Measurements from ENCODE around the gene PPOX. TPM values are rescaled to one million over a fixed set of nuclear protein-coding genes. Genes with fewer than 3 reads are reported as not detected.

PPOX gene
- total RNA-seq = 10 to 100 TPM; 19.5 to 48.2 (median 26.6) TPM

- H3K9me3 ChIP-seq = no peaks in the 10 kb centered on the region
- ATAC-seq (ENCODE audit: low FRiP score in 2 of 2) (peak; percentile 98), DNase-seq (peak; percentile 89 to 97)
- peak within 1 kb of the TSS; percentile 83 to 92 (median 88) for H3K27ac ChIP-seq
- TF ChIP-seq CTCF (IDR thresholded peaks at IDR 0.05) = peak in 4 of 6 experiments; percentile 32 to 43 (median 34)
- TF ChIP-seq POLR2AphosphoS5 (IDR thresholded peaks at IDR 0.05) = peak; percentile 68 to 82
- peak in 1 of 4 donors; percentile 13 for TF ChIP-seq EP300 (IDR thresholded peaks at IDR 0.05)
- peak in 3 of 4 donors; percentile 61 to 74 (median 71) for TF ChIP-seq POLR2A (IDR thresholded peaks at IDR 0.05)
- H3K4me3 ChIP-seq = peak within 1 kb of the TSS; percentile 42 to 90 (median 58)
- H3K36me3 ChIP-seq = peaks cover 3 to 42% (median 22%) of the 10 kb centered on the region in 4 donors
- no peaks in the 10 kb centered on the region for H3K27me3 ChIP-seq
- peaks cover 15 to 34% (median 24%) of the 10 kb centered on the region in 4 donors for H3K4me1 ChIP-seq
- WGBS, 2 donors = 0 to 1% methylated on average over 36 to 53 of the region's 54 CpGs
These were observed at the start of gene PPOX for GRCh38 chr1:161165742-161166668. PPOX (plus strand) TSS chr1:161166426; CDS start chr1:161166848, 422 bp downstream.

- Histone ChIP-seq H3K9me3 (no peaks in the 10 kb centered on the region), H3K36me3 (peaks cover 10 to 35% (median 32%) of the 10 kb centered on the region in 4 donors), H3K4me1 (peaks cover 39 to 80% (median 47%) of the 10 kb centered on the region in 4 donors), H3K4me3 (peak within 1 kb of the TSS; percentile 70 to 98 (median 93)), H3K27ac (peak within 1 kb of the TSS; percentile 89 to 97 (median 94)), H3K27me3 (no peaks in the 10 kb centered on the region)
- peak; percentile 90 to 97 for DNase-seq
- ATAC-seq (ENCODE audit: low FRiP score in 2 of 2) = peak; percentile 93 to 97
- peak in 1 of 4 donors; percentile 33 for TF ChIP-seq EP300 (IDR thresholded peaks at IDR 0.05)
- peak; percentile 97 to 99 for TF ChIP-seq POLR2AphosphoS5 (IDR thresholded peaks at IDR 0.05)
- TF ChIP-seq CTCF (IDR thresholded peaks at IDR 0.05) = peak in 2 of 6 experiments; percentile 21 to 23
- peak; percentile 53 to 93 (median 84) for TF ChIP-seq POLR2A (IDR thresholded peaks at IDR 0.05)
- WGBS, 2 donors = 0 to 1% methylated on average over 28 to 55 of the region's 58 CpGs
These were observed 48.3 kb upstream of the PPOX start, which contains the start of the genes NIT1 and PFDN2 for GRCh38 chr1:161117759-161118581. NIT1 (plus strand) TSS chr1:161118105; CDS start chr1:161118177, 72 bp downstream. PFDN2 (minus strand) TSS chr1:161118037; CDS start chr1:161118026, 11 bp downstream.

- no peaks in the 10 kb centered on the region for H3K27me3 ChIP-seq
- peak in 1 of 2 donors; percentile 21 for TF ChIP-seq POLR2AphosphoS5 (IDR thresholded peaks at IDR 0.05)
- TF ChIP-seq EP300 (IDR thresholded peaks at IDR 0.05) = no peak
- TF ChIP-seq POLR2A (IDR thresholded peaks at IDR 0.05) = no peak
- peak in 4 of 6 experiments; percentile 32 to 62 (median 46) for TF ChIP-seq CTCF (IDR thresholded peaks at IDR 0.05)
- peaks cover 34 to 67% (median 46%) of the 10 kb centered on the region in 4 donors for H3K4me1 ChIP-seq
- 52% methylated on average over 10 of the region's 10 CpGs for WGBS, 2 donors
- no peaks in the 10 kb centered on the region for H3K9me3 ChIP-seq
- DNase-seq = peak in 1 of 2 donors; percentile 32
- H3K4me3 ChIP-seq = peak overlapping the region in 3 of 4 donors; percentile 70 to 97 (median 89)
- peak; percentile 35 to 49 for ATAC-seq (ENCODE audit: low FRiP score in 2 of 2)
- peaks cover 21 to 47% (median 44%) of the 10 kb centered on the region in 4 donors for H3K36me3 ChIP-seq
- peak overlapping the region; percentile 89 to 97 (median 94) for H3K27ac ChIP-seq
These were observed 46.9 kb upstream of the PPOX start for GRCh38 chr1:161119092-161119903.

Measured in upper lobe of left lung (tissue), 6 donors.